ENCODE measurements around the gene OR52N2. TPM values are rescaled to one million over a fixed set of nuclear protein-coding genes. Genes with fewer than 3 reads are reported as not detected.

The OR52N2 gene
- total and polyA plus RNA-seq, 11 donors, result not detected

- ATAC-seq (no peak), DNase-seq (no peak)
- H3K9me3 ChIP-seq, result peaks cover 0 to 12% (median 0%) of the 10 kb centered on the region in 12 donors
- no peak for TF ChIP-seq CTCF (IDR thresholded peaks at IDR 0.05)
- no peak for TF ChIP-seq POLR2A (IDR thresholded peaks at IDR 0.05)
- H3K4me3 ChIP-seq, result no peak overlapping the region
- no peaks in the 10 kb centered on the region for H3K36me3 ChIP-seq
- intact Hi-C loops (cut with DNase I), result no loop called here
- H3K27me3 ChIP-seq, result no peaks in the 10 kb centered on the region
- 84 to 88% (median 86%) methylated on average over 6 of the region's 6 CpGs for WGBS, 4 donors
- no peaks in the 10 kb centered on the region for H3K4me1 ChIP-seq
- H3K27ac ChIP-seq, result no peak overlapping the region
Observed at GRCh38 chr11:5796541-5796940, 12.2 kb upstream of the OR52N2 start.

GRCh38 chr11:5803982-5804381 is 4.7 kb upstream of the OR52N2 start:
- TF ChIP-seq CTCF (IDR thresholded peaks at IDR 0.05), result no peak
- TF ChIP-seq POLR2A (IDR thresholded peaks at IDR 0.05), result no peak
- 81 to 93% (median 87%) methylated on average over 5 of the region's 5 CpGs for WGBS, 4 donors
- H3K4me1 ChIP-seq, result peaks cover 0 to 8% (median 0%) of the 10 kb centered on the region in 12 donors
- intact Hi-C loops (cut with DNase I), result loop anchor here in 7 of 10 donors (10.0 kb wide), 5 partner anchors 199 to 1169 kb away; partner anchors contain the start of genes OR51D1 (in 1 of the 7), OR51V1 (in 1 of the 7) and TRIM6 (in 1 of the 7)
- H3K9me3 ChIP-seq, result peaks cover 0 to 13% (median 0%) of the 10 kb centered on the region in 12 donors
- no peak for ATAC-seq
- no peak overlapping the region for H3K4me3 ChIP-seq
- no peak for DNase-seq
- H3K27me3 ChIP-seq, result peaks cover 0 to 2% (median 0%) of the 10 kb centered on the region in 9 donors
- no peaks in the 10 kb centered on the region for H3K36me3 ChIP-seq
- H3K27ac ChIP-seq, result no peak overlapping the region

- TF ChIP-seq POLR2A (IDR thresholded peaks at IDR 0.05) (no peak), CTCF (IDR thresholded peaks at IDR 0.05) (no peak)
- intact Hi-C loops (cut with DNase I), result loop anchor here in 8 of 10 donors (1.0 to 10.0 kb wide), 10 partner anchors 123 to 1173 kb away; partner anchors contain the start of genes OR51D1 (in 1 of the 8), OR51V1 (in 1 of the 8) and TRIM6 (in 1 of the 8)
- Histone ChIP-seq H3K27ac (no peak overlapping the region), H3K4me1 (peaks cover 0 to 12% (median 0%) of the 10 kb centered on the region in 12 donors), H3K9me3 (peaks cover 0 to 13% (median 0%) of the 10 kb centered on the region in 12 donors), H3K36me3 (no peaks in the 10 kb centered on the region), H3K4me3 (no peak overlapping the region), H3K27me3 (peaks cover 0 to 2% (median 0%) of the 10 kb centered on the region in 9 donors)
- DNase-seq, result no peak
- WGBS, 4 donors, result 49 to 57% (median 52%) methylated on average over 8 to 10 of the region's 10 CpGs
- no peak for ATAC-seq
Observed at GRCh38 chr11:5807580-5807979, 1.1 kb upstream of the OR52N2 start.

GRCh38 chr11:5809122-5809519 is 397 bp downstream of the OR52N2 start:
- no peak overlapping the region for H3K27ac ChIP-seq

More at GRCh38 chr11:5809122-5809519, 397 bp downstream of the OR52N2 start:
- TF ChIP-seq CTCF (IDR thresholded peaks at IDR 0.05), result no peak
- no peak for TF ChIP-seq POLR2A (IDR thresholded peaks at IDR 0.05)
- Histone ChIP-seq H3K36me3 (no peaks in the 10 kb centered on the region), H3K9me3 (peaks cover 0 to 7% (median 0%) of the 10 kb centered on the region in 12 donors), H3K27me3 (peaks cover 0 to 2% (median 0%) of the 10 kb centered on the region in 9 donors), H3K4me1 (peaks cover 0 to 12% (median 0%) of the 10 kb centered on the region in 12 donors), H3K4me3 (peak overlapping the region in 11 of 12 donors; percentile 17 to 66 (median 54))
- intact Hi-C loops (cut with DNase I), result loop anchor here (2.0 to 10.0 kb wide), 13 partner anchors 204 to 1174 kb away; partner anchors contain the start of genes OR51D1 (in 1 of the 10), OR51V1 (in 1 of the 10) and TRIM6 (in 1 of the 10)
- DNase-seq, result no peak
- WGBS, 4 donors, result 42 to 56% (median 46%) methylated on average over 5 of the region's 5 CpGs
- peak; percentile 9 to 37 (median 20) for ATAC-seq

Data from heart left ventricle (tissue), 16 donors.